ENCODE data around the gene DNAJB12.

DNAJB12 gene

DNA sequence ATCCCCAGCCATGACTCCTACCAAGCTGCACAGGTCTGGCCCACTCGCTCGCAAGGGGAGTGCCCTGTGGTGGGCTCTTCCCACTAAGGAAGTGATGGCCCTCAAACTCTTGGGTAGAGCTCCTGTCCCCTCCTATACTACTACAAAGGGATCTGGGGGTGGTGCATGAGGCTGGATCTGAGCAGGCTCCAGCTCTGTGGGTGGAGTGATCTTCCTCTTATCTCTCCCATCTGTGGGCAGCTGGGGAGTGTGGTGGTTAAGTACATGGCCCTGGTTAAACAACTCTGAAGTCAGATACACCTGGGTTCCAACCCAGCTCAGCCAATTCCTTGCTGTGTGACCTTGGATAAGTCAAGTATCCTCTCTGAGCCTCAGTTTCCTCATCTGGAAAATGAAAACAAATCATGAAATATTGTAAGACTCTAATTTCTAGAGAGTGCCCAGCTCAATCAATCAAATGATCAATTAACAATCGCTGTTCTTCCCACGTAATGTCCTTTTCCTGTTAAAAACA lies 63.6 kb downstream of the DNAJB12 start:
- H3K4me1 Mint-ChIP-seq: peaks cover 17% of the 10 kb centered on the region
- DNase-seq (ENCODE audit: low spot score in 2 of 2) (no peak), ATAC-seq (ENCODE audit: low read depth) (no peak)
- H3K27ac Mint-ChIP-seq: no peak overlapping the region
- no peaks in the 10 kb centered on the region for H3K27me3 Mint-ChIP-seq
- no peaks in the 10 kb centered on the region for H3K36me3 Mint-ChIP-seq
- no peaks in the 10 kb centered on the region for H3K9me3 Mint-ChIP-seq
- H3K4me3 Mint-ChIP-seq: no peak overlapping the region

DNA sequence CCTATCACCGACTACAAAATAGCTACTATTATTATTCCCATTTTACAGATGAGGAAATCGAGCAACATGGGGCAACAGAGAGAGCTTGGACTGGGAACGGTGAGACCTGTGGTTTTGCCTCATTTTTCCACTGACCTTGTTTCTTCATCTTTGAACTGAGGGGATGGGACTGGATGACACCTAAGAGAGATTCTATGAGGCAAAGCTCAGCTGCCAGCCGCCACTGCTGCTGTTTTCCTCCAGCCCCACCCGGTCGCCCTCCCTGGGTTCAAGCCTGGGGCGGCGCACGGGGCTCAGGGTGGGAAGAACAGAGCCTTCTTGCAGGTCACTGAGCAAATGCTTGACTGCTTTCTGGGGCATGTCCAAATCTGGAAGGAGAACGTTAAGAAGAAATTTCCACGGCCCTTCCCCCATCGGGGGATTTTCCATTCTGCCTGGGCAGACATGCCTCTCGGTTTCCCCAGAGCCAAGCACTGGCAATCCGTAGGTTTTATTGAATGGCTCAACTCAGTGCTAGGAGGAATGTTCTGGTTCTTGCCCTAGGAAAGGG lies 68.7 kb downstream of the DNAJB12 start:
- H3K27ac Mint-ChIP-seq: peak overlapping the region; percentile 61
- H3K36me3 Mint-ChIP-seq: no peaks in the 10 kb centered on the region
- ATAC-seq (ENCODE audit: low read depth) (peak; percentile 34), DNase-seq (ENCODE audit: low spot score in 2 of 2) (no peak)
- H3K27me3 Mint-ChIP-seq: no peaks in the 10 kb centered on the region
- H3K9me3 Mint-ChIP-seq: peaks cover 3% of the 10 kb centered on the region
- peaks cover 19% of the 10 kb centered on the region for H3K4me1 Mint-ChIP-seq
- no peak overlapping the region for H3K4me3 Mint-ChIP-seq

DNA sequence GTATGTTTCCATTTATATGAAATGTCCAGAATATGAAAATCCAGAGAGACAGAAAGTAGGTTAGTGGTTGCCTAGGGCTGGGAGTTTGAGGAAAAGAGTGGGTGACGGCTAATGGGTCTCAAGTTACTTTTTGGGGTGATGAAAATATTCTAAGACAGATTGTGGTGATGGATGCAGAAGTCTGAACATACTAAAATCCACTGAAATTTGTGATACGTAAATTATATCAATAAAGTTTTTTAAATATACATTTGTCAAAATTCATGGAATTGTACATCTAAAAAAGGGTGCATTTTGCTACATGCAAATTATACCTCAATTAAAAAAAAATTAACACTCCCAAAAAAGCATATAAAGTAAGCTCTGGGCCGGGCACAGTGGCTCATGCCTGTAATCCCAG lies 71.6 kb downstream of the DNAJB12 start:
- Mint-ChIP-seq H3K27ac (no peak overlapping the region), H3K36me3 (no peaks in the 10 kb centered on the region), H3K4me3 (no peak overlapping the region), H3K4me1 (peaks cover 21% of the 10 kb centered on the region), H3K27me3 (no peaks in the 10 kb centered on the region), H3K9me3 (peaks cover 3% of the 10 kb centered on the region)
- ATAC-seq (ENCODE audit: low read depth) (no peak), DNase-seq (ENCODE audit: low spot score in 2 of 2) (no peak)
